ENCODE data around the gene VWA7. TPM values are rescaled to one million over a fixed set of nuclear protein-coding genes. Genes with fewer than 3 reads are reported as not detected.

VWA7 gene
- total and polyA plus RNA-seq, 2 donors from 2014 or later = 10.2 to 32.5 TPM

DNA sequence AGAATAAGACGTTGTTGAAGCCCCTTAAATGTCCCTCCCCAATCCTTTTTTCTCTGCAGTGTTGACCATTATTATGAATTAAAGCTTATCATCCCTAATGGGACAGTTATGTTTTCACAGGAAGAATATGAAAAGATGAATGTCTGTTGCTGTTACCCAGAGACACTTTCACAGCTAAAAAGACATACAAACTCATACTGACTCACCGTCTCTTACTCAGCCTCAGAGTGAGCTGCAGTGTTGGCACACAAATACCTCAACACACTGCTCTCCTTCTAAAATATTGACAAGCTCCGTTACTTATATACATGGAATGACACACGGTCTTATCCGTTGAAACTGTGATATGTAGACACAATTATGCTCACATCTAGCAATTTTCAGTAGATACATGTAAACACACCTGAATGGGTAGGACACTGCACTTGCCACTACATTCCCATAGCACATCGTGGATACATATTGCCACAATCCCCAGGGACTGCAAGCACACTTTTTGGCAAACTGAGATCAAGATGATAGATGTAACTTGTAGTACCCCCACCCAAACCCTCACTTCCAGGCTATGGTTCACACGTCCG, 24.3 kb downstream of the VWA7 start:
- no peak for DNase-seq
- H3K36me3 ChIP-seq (ENCODE audit: control insufficient read depth in 2 of 3, insufficient read depth in 3 of 3, low read length in 3 of 3) = no peaks in the 10 kb centered on the region
- no peak for FAIRE-seq
- H3K4me3 ChIP-seq (ENCODE audit: low read length in 3 of 3) = no peak overlapping the region
- H3K9me3 ChIP-seq (ENCODE audit: control insufficient read depth in 2 of 3, insufficient read depth in 1 of 3, low read length in 3 of 3) = no peaks in the 10 kb centered on the region
- no peak overlapping the region for H3K9ac ChIP-seq (ENCODE audit: low read length in 3 of 3)
- no peaks in the 10 kb centered on the region for H3K4me1 ChIP-seq (ENCODE audit: control insufficient read depth in 2 of 3, insufficient read depth in 2 of 3, low read depth in 1 of 3, low read length in 3 of 3)
- TF ChIP-seq, protein P1, sequence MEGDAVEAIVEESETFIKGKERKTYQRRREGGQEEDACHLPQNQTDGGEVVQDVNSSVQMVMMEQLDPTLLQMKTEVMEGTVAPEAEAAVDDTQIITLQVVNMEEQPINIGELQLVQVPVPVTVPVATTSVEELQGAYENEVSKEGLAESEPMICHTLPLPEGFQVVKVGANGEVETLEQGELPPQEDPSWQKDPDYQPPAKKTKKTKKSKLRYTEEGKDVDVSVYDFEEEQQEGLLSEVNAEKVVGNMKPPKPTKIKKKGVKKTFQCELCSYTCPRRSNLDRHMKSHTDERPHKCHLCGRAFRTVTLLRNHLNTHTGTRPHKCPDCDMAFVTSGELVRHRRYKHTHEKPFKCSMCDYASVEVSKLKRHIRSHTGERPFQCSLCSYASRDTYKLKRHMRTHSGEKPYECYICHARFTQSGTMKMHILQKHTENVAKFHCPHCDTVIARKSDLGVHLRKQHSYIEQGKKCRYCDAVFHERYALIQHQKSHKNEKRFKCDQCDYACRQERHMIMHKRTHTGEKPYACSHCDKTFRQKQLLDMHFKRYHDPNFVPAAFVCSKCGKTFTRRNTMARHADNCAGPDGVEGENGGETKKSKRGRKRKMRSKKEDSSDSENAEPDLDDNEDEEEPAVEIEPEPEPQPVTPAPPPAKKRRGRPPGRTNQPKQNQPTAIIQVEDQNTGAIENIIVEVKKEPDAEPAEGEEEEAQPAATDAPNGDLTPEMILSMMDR (IDR thresholded peaks at IDR 0.05; ENCODE audit: borderline replicate concordance, extremely low read depth, insufficient read depth) = no peak
- H3K27ac ChIP-seq (ENCODE audit: low read depth in 2 of 2, low read length in 2 of 2) = no peak overlapping the region
- no peaks in the 10 kb centered on the region for H3K27me3 ChIP-seq (ENCODE audit: control insufficient read depth, insufficient read depth, low read length)
- intact Hi-C loops (cut with DNase I) = no loop called here

DNA sequence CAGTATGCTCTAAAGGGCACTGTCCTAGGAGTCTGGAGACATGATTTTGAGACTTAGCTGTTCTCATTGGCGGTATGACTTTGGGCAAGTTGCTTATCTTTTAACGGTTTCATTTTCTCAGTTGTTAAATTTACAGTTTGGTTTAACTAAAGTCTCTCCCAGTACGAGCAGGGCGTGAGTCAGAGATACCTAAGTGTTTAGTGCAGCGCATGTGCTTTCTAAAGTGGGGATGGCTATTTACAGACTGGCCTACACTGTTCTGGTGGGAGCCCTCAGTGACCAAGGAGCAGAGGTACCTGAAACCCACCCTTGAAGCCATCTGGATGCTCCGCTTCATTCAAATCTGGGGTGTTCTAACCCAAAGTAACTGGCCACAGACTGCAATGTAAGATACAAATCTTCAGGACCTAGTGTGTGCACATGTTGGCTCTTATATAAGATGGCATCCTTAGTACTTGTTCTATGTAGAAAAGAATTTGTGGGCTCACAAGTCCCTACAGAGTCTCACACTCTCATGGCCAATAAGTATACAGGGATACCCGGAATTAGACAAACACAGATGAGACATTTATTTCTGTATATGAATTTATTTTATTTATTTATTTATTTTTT, 26.6 kb downstream of the VWA7 start:
- H3K36me3 ChIP-seq (ENCODE audit: control insufficient read depth in 2 of 3, insufficient read depth in 3 of 3, low read length in 3 of 3) = peaks cover 0 to 3% (median 3%) of the 10 kb centered on the region in 3 donors
- no peaks in the 10 kb centered on the region for H3K27me3 ChIP-seq (ENCODE audit: control insufficient read depth, insufficient read depth, low read length)
- H3K4me3 ChIP-seq (ENCODE audit: low read length in 3 of 3) = no peak overlapping the region
- TF ChIP-seq, protein P1 (IDR thresholded peaks at IDR 0.05; ENCODE audit: borderline replicate concordance, extremely low read depth, insufficient read depth) = no peak
- H3K27ac ChIP-seq (ENCODE audit: low read depth in 2 of 2, low read length in 2 of 2) = no peak overlapping the region
- DNase-seq = peak in 1 of 5 donors; percentile 2
- intact Hi-C loops (cut with DNase I) = no loop called here
- H3K4me1 ChIP-seq (ENCODE audit: control insufficient read depth in 2 of 3, insufficient read depth in 2 of 3, low read depth in 1 of 3, low read length in 3 of 3) = no peaks in the 10 kb centered on the region
- H3K9me3 ChIP-seq (ENCODE audit: control insufficient read depth in 2 of 3, insufficient read depth in 1 of 3, low read length in 3 of 3) = no peaks in the 10 kb centered on the region
- no peak for FAIRE-seq
- H3K9ac ChIP-seq (ENCODE audit: low read length in 3 of 3) = no peak overlapping the region

DNA sequence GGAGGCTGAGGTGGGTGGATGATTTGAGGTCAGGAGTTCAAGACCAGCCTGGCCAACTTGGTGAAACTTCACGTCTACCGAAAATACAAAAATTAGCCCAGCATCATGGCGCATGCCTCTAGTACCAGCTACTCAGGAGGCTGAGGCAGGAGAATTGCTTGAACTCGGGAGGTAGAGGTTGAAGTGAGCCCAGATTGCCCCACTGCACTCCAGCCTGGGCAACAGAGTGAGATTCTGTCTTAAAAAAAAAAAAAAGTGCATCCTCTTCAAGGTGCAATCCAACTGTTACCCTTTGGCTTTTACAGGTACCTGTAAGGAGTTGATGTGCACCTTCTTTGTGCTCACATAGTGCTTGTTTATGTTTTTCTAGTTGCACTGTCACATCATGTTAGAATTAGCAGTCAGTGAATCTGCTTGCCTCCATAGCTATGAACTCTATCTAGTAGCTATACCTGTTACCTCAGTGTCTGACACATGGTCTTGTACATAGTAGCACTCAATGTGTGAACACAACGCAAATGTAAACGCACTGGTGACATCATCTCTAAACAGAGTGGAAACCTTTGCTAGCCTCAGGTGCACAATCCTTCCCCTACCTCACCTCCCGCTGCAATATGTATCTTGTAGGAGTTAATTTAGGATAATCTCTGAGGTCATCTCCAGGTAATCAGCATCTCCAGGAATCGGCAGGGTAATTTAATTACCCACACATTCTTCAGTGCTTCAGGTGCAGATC, 27.7 kb downstream of the VWA7 start:
- no peaks in the 10 kb centered on the region for H3K9me3 ChIP-seq (ENCODE audit: control insufficient read depth in 2 of 3, insufficient read depth in 1 of 3, low read length in 3 of 3)
- no peak overlapping the region for H3K9ac ChIP-seq (ENCODE audit: low read length in 3 of 3)
- no peak for DNase-seq
- TF ChIP-seq, protein P1 (IDR thresholded peaks at IDR 0.05; ENCODE audit: borderline replicate concordance, extremely low read depth, insufficient read depth) = no peak
- H3K4me3 ChIP-seq (ENCODE audit: low read length in 3 of 3) = no peak overlapping the region
- no peak overlapping the region for H3K27ac ChIP-seq (ENCODE audit: low read depth in 2 of 2, low read length in 2 of 2)
- no peaks in the 10 kb centered on the region for H3K4me1 ChIP-seq (ENCODE audit: control insufficient read depth in 2 of 3, insufficient read depth in 2 of 3, low read depth in 1 of 3, low read length in 3 of 3)
- no peak for FAIRE-seq
- H3K27me3 ChIP-seq (ENCODE audit: control insufficient read depth, insufficient read depth, low read length) = no peaks in the 10 kb centered on the region
- intact Hi-C loops (cut with DNase I) = no loop called here
- peaks cover 0 to 3% (median 3%) of the 10 kb centered on the region in 3 donors for H3K36me3 ChIP-seq (ENCODE audit: control insufficient read depth in 2 of 3, insufficient read depth in 3 of 3, low read length in 3 of 3)
